ENCODE measurements around the gene OBSCN. TPM values are rescaled to one million over a fixed set of nuclear protein-coding genes. Genes with fewer than 3 reads are reported as not detected.
A peak's percentile ranks its signal among the peaks of the same experiment; 100 is the strongest.

Gene OBSCN
- total RNA-seq, 1 donor from 2014 or later: 16.9 TPM

DNA sequence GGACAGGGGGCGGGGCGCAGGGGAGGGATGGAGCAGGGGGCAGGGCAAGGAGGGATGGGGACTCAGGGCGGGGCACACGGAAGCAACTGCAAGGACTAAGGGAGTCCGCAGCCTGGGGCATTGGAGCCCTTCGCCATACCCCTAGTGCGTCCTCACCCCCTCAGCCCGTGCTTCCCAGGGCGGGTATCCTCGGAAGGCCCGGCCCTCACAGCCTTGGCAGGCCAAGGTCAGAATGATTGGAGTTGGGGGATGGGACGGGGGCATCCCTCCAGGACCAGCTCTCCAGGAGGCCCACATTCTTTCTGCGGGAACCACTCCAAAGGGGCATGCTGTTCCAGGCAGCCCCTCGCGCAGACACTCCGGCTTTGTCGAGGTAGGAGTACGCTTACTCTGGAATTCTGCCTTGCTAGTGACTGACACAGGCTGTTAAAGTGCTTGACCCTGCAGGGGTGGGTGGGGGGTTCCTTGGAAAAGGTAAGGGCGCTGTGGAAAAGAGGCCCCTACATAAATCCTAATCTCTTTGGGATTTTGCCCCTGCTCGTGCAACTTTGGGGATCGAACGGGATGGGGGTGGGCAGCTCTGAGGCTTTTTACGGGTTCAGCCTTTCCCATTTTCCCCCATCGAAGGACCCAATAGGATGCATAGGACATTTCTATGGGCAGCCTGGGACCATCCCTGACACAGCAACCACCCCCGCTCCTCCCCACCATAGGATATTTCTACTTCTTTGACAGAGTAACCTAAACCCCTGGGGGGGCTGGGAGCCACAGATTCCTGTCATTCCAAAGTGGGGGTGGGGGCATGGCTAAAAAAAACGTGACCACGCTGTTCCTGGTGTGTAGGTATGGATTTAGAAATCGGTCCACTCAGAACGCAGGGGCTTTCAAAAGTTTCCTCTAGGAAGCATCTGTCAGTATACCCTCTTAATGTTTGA is 199.5 kb downstream of the OBSCN start:
- no peak for TF ChIP-seq CTCF (IDR thresholded peaks at IDR 0.05; ENCODE audit: unreplicated experiment)
- Mint-ChIP-seq H3K4me3 (ENCODE audit: unreplicated experiment) (peak overlapping the region; percentile 65), H3K27me3 (ENCODE audit: unreplicated experiment) (peaks cover 21% of the 10 kb centered on the region), H3K27ac (ENCODE audit: unreplicated experiment) (no peak overlapping the region), H3K4me1 (ENCODE audit: unreplicated experiment) (peaks cover 26% of the 10 kb centered on the region), H3K9me3 (ENCODE audit: unreplicated experiment) (no peaks in the 10 kb centered on the region), H3K36me3 (ENCODE audit: low read depth, unreplicated experiment) (peaks cover 14% of the 10 kb centered on the region)
- no peak for DNase-seq (ENCODE audit: low spot score)

GRCh38 chr1:228408041-228408868 is 200.4 kb downstream of the OBSCN start:
- Mint-ChIP-seq H3K9me3 (ENCODE audit: unreplicated experiment) (no peaks in the 10 kb centered on the region), H3K36me3 (ENCODE audit: low read depth, unreplicated experiment) (peaks cover 13% of the 10 kb centered on the region), H3K27me3 (ENCODE audit: unreplicated experiment) (peaks cover 16% of the 10 kb centered on the region), H3K4me1 (ENCODE audit: unreplicated experiment) (peaks cover 24% of the 10 kb centered on the region), H3K27ac (ENCODE audit: unreplicated experiment) (no peak overlapping the region), H3K4me3 (ENCODE audit: unreplicated experiment) (peak overlapping the region; percentile 80)
- DNase-seq (ENCODE audit: low spot score): no peak
- no peak for TF ChIP-seq CTCF (IDR thresholded peaks at IDR 0.05; ENCODE audit: unreplicated experiment)

DNA sequence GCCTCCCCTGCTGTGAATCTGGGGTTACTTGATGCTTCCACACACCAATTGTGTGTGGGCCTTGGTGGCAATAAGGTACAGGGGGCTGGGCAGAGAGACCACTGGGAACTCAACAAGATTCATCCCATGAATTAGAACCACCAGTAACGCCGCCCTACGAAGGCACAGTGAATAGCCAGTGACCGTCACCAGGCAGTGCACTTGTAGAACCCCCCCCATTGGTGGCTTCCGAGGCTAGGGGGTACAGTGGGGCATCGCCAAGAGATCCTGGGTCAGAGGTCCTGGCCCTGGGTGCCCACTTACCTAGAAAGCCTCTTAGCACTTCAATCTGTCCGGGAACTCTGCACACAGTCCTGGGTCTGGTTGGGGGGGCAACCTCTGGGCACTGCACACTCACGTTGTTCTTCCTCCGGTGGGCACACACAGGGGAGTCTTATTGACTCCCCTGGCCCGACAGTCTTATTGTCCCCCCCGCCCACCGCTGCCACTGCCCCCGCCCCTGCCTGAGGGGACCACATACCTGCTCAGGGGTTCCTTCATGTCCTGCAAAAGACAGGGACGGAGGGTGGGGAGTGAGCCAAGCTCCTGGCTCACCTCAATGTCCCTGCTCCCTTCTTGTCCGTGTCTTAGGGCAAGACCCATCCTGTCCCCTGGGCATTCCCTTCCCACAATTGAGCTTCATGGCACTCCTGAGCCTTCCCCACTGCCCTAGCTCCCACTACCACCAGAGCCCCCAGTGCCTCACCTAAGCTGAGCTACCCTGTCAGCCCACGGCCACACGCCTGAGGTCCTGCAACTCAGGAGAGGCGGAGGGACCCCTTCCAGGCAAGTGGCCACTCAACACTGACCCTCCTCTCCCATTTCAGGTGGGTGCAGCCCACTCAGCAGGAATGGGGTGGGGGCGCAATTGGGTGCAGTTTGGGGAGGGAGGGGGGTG is 201.3 kb downstream of the OBSCN start:
- Mint-ChIP-seq H3K27ac (ENCODE audit: unreplicated experiment) (no peak overlapping the region), H3K27me3 (ENCODE audit: unreplicated experiment) (peaks cover 12% of the 10 kb centered on the region), H3K4me3 (ENCODE audit: unreplicated experiment) (no peak overlapping the region), H3K36me3 (ENCODE audit: low read depth, unreplicated experiment) (peaks cover 5% of the 10 kb centered on the region), H3K9me3 (ENCODE audit: unreplicated experiment) (no peaks in the 10 kb centered on the region), H3K4me1 (ENCODE audit: unreplicated experiment) (peaks cover 18% of the 10 kb centered on the region)
- no peak for TF ChIP-seq CTCF (IDR thresholded peaks at IDR 0.05; ENCODE audit: unreplicated experiment)
- DNase-seq (ENCODE audit: low spot score): no peak

DNA sequence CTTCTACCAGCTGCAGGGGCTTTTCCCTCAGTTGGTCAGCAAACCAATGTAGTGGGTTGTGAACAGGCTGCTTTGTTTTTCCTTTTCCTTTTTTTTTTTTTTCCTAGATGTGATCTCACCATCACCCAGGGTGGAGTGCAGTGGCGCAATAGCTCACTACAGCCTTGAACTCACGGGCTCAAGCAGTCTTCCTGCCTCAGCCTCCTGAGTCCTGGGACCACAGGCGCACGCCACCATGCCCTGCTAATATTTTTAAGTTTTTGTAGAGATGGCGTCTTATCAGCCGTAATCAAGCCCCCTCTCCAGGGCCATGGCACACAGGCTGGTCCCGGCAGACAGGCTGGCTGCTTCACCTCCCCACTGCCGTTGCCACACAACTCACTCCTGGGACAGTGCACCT is 202.2 kb downstream of the OBSCN start:
- no peak for TF ChIP-seq CTCF (IDR thresholded peaks at IDR 0.05; ENCODE audit: unreplicated experiment)
- no peak for DNase-seq (ENCODE audit: low spot score)
- Mint-ChIP-seq H3K9me3 (ENCODE audit: unreplicated experiment) (no peaks in the 10 kb centered on the region), H3K27me3 (ENCODE audit: unreplicated experiment) (peaks cover 11% of the 10 kb centered on the region), H3K4me1 (ENCODE audit: unreplicated experiment) (peaks cover 9% of the 10 kb centered on the region), H3K27ac (ENCODE audit: unreplicated experiment) (no peak overlapping the region), H3K4me3 (ENCODE audit: unreplicated experiment) (no peak overlapping the region), H3K36me3 (ENCODE audit: low read depth, unreplicated experiment) (no peaks in the 10 kb centered on the region)
